WI38 (cell line): ENCODE results near the gene ZPR1.
"Not testable (repeated sequence)": the region's sequence is repeated elsewhere in the genome, so short reads cannot be mapped to it uniquely, and the experiment has no call there.

ENCODE experiments used
- H3K4me3 ChIP-seq: 2 replicates; pipeline ENCODE4 v1.5.1; 2011; ENCODE audit warnings: low read depth, mild to moderate bottlenecking, control low read depth, low read length
- CTCF ChIP-seq: IDR thresholded peaks from 2 replicates; pipeline ENCODE4 v1.5.1; 2012; ENCODE audit warnings: low read depth, mild to moderate bottlenecking, control low read depth, low read length

ZPR1 gene

GRCh38 chr11:116787786-116788486 is at the start of gene ZPR1:
Gene ZPR1, minus strand, starts transcription at chr11:116788023. Its CDS starts 33 bp downstream, at chr11:116787990.
- no peak for TF ChIP-seq CTCF
- H3K4me3 ChIP-seq: peak within 1 kb of the TSS; percentile 90

GRCh38 chr11:116836632-116836991 is 48.8 kb upstream of the ZPR1 start:
- no peak for TF ChIP-seq CTCF
- no peak overlapping the region for H3K4me3 ChIP-seq

GRCh38 chr11:116835791-116836631 is 48.2 kb upstream of the ZPR1 start:
- peak overlapping the region; percentile 41 for H3K4me3 ChIP-seq
- peak; percentile 49 for TF ChIP-seq CTCF

GRCh38 chr11:116835042-116835772 is 47.4 kb upstream of the ZPR1 start:
- H3K4me3 ChIP-seq: peak overlapping the region; percentile 41

GRCh38 chr11:116834535-116835041 is 46.8 kb upstream of the ZPR1 start:
- not testable (repeated sequence) for H3K4me3 ChIP-seq

More at GRCh38 chr11:116835042-116835772, 47.4 kb upstream of the ZPR1 start:
- no peak for TF ChIP-seq CTCF

- TF ChIP-seq CTCF: no peak
- H3K4me3 ChIP-seq: no peak overlapping the region
Observed at GRCh38 chr11:116833816-116834534, 46.2 kb upstream of the ZPR1 start.

GRCh38 chr11:116833491-116833815 is 45.6 kb upstream of the ZPR1 start:
- H3K4me3 ChIP-seq: no peak overlapping the region

More at GRCh38 chr11:116833491-116833815, 45.6 kb upstream of the ZPR1 start:
- TF ChIP-seq CTCF: no peak
